ENCODE measurements around the gene PDILT.

GRCh38 chr16:20315764-20316163, 88.8 kb downstream of the PDILT start:
- TF ChIP-seq RORB (CRISPR knock-in tag; IDR thresholded peaks at IDR 0.05), result no peak
- TF ChIP-seq FOXJ3 (CRISPR knock-in tag; IDR thresholded peaks at IDR 0.05; ENCODE audit: borderline replicate concordance), result no peak
- TF ChIP-seq, protein P1, sequence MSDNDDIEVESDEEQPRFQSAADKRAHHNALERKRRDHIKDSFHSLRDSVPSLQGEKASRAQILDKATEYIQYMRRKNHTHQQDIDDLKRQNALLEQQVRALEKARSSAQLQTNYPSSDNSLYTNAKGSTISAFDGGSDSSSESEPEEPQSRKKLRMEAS (CRISPR knock-in tag; IDR thresholded peaks at IDR 0.05), result no peak
- no peak for TF ChIP-seq HMGA2 (CRISPR knock-in tag; IDR thresholded peaks at IDR 0.05)
- TF ChIP-seq ZNF121 (CRISPR knock-in tag; IDR thresholded peaks at IDR 0.05), result no peak
